K562 (cell line): ENCODE measurements around the gene METRNL. TPM values are rescaled to one million over a fixed set of nuclear protein-coding genes. Genes with fewer than 3 reads are reported as not detected.
A peak's percentile ranks its signal among the peaks of the same experiment; 100 is the strongest.

Source experiments
- ATAC-seq: fragments of 200-7000 bp; cut with Tn5 transposase; 3 replicates; pipeline ENCODE4 v1.9.1; 2020; ENCODE audit warnings: moderate library complexity
- BruUV-seq: library from RNA; stranded (reverse); fragments of 400-500 nt; replicated peaks from 2 replicates; lab custom pipeline; 2021; lab: Mats Ljungman, UMichigan
- CTCF ChIA-PET: fragments of 300-600 bp; formaldehyde crosslinking; extraction: SDS; loops from one replicate; lab custom pipeline; 2021; ENCODE audit warnings: low intra/inter-chr PET ratio; lab: Yijun Ruan, JAX
- POLR2A ChIA-PET: fragments of 300-600, 350-650 bp; sonication (Branson Sonifier 250); formaldehyde crosslinking; extraction: SDS; loops from one replicate; lab custom pipeline; 2021; ENCODE audit warnings: antibody characterized with exemption, inconsistent platforms; lab: Yijun Ruan, JAX
- DNase-seq, 4 experiments: peaks; one replicate each; pipeline versions ENCODE4 v3.0.0 to v3.0.0-alpha.2; 2011 to 2018; ENCODE audit warnings: low spot score in 3 of 4, mixed read lengths in 3 of 4; ENCODE audit errors: extremely low read depth in 1 of 4
- FAIRE-seq: peaks from 2 replicates; lab custom pipeline; 2011; peaks lifted over from hg19 to GRCh38; lab: Jason Lieb, UNC
- H2AFZ ChIP-seq: 2 replicates; pipeline ENCODE4 v1.6.0; 2011; ENCODE audit warnings: low read depth, low read length, control low read depth, inconsistent platforms
- H3K27ac ChIP-seq: fragments of 200-600 bp; 3 replicates; pipeline ENCODE4 v1.8.0; 2011; ENCODE audit warnings: low read depth, mild to moderate bottlenecking, control low read depth, inconsistent platforms, low read length, moderate library complexity, mixed read lengths; ENCODE audit errors: extremely low read depth
- H3K27me3 ChIP-seq, 2 experiments: fragments of 300-600 bp in 1 of 2; 2 replicates in 1 of 2; 3 replicates in 1 of 2; pipeline versions ENCODE4 v1.6.0 to v1.8.0; 2011; ENCODE audit warnings: inconsistent platforms in 2 of 2, low read length in 2 of 2, mild to moderate bottlenecking in 1 of 2, mixed read lengths in 1 of 2, moderate library complexity in 1 of 2; ENCODE audit not compliant: control insufficient read depth in 2 of 2, insufficient read depth in 2 of 2
- H3K36me3 ChIP-seq: fragments of 300-600 bp; 3 replicates; pipeline ENCODE4 v1.8.0; 2011; ENCODE audit warnings: mild to moderate bottlenecking, low read length, inconsistent platforms; ENCODE audit not compliant: control insufficient read depth, insufficient read depth
- H3K4me1 ChIP-seq, 2 experiments: fragments of 200-600 bp in 1 of 2; replicated peaks in 1 of 2; 2 replicates in 1 of 2; 3 replicates in 1 of 2; pipeline versions ENCODE4 v1.5.1 to v1.8.0; 2011; ENCODE audit warnings: inconsistent platforms in 2 of 2, low read length in 2 of 2, mild to moderate bottlenecking in 1 of 2, mixed read lengths in 1 of 2, moderate library complexity in 1 of 2; ENCODE audit not compliant: control insufficient read depth in 2 of 2, insufficient read depth in 2 of 2
- H3K4me2 ChIP-seq: 2 replicates; pipeline ENCODE4 v1.6.1; 2011; ENCODE audit warnings: low read length, control low read depth, inconsistent platforms, mixed read lengths; ENCODE audit not compliant: insufficient read depth
- H3K4me3 ChIP-seq: fragments of 200-600 bp; sonication (generic), shearing (Covaris generic); 2 replicates; pipeline ENCODE4 v1.5.1; 2016; ENCODE audit warnings: control low read depth, inconsistent platforms
- H3K79me2 ChIP-seq: fragments of 200-600 bp; 3 replicates; pipeline ENCODE4 v1.8.0; 2011; ENCODE audit warnings: low read length, inconsistent platforms; ENCODE audit not compliant: control insufficient read depth, insufficient read depth
- H3K9ac ChIP-seq, 2 experiments: 2 replicates each; pipeline versions ENCODE4 v1.6.0 to v1.6.1; 2011; ENCODE audit warnings: low read depth in 2 of 2, low read length in 2 of 2, control low read depth in 1 of 2, inconsistent platforms in 1 of 2, mild to moderate bottlenecking in 1 of 2, mixed read lengths in 1 of 2; ENCODE audit not compliant: insufficient read depth in 1 of 2
- H3K9me1 ChIP-seq: one replicate; pipeline ENCODE4 v1.6.0; 2011; ENCODE audit warnings: inconsistent platforms, mild to moderate bottlenecking, low read length, moderate library complexity; ENCODE audit not compliant: control insufficient read depth, insufficient read depth
- H3K9me3 ChIP-seq: replicated peaks from 2 replicates; pipeline ENCODE4 v1.5.1; 2011; ENCODE audit warnings: low read depth, low read length, inconsistent platforms; ENCODE audit not compliant: control insufficient read depth, insufficient read depth
- H4K20me1 ChIP-seq: replicated peaks from 2 replicates; pipeline ENCODE4 v1.6.1; 2011; ENCODE audit warnings: low read length, inconsistent platforms, mixed read lengths; ENCODE audit not compliant: control insufficient read depth, insufficient read depth
- BHLHE40 ChIP-seq: IDR thresholded peaks from 2 replicates; pipeline ENCODE4 v1.6.1; 2011; ENCODE audit warnings: low read length, improper control_type of control experiment
- SMARCC2 ChIP-seq: fragments of 450-650 bp; IDR thresholded peaks from 2 replicates; pipeline ENCODE4 v1.6.1; 2017; ENCODE audit warnings: antibody characterized with exemption, moderate library complexity, mild to moderate bottlenecking, low read depth
- WGBS: fragments of 100-300 bp; shearing (Covaris generic); methylation state at CpG from one replicate; pipeline ENCODE4 v1.1.6; 2016; ENCODE audit warnings: low coverage, mixed read lengths; ENCODE audit not compliant: insufficient coverage; ENCODE audit errors: missing lambda C conversion rate; 5-methylcytosine and 5-hydroxymethylcytosine counted together
- in situ Hi-C: fragments of 300-500 bp; cut with MboI; formaldehyde crosslinking; loops from 4 replicates; pipeline ENCODE4 v1.15.0; 2018; ENCODE audit warnings: inconsistent platforms, mixed read lengths
- intact Hi-C: fragments of 100-400 bp; cut with micrococcal nuclease; formaldehyde crosslinking; loops from 2 replicates; pipeline ENCODE4 v1.14.2; 2022
- polyA plus RNA-seq, 8 experiments: library from polyadenylated mRNA; depleted of rRNA in 4 of 8; stranded (reverse) in 5 of 8; unstranded in 3 of 8; fragments of >200 nt; fragmentation: Nextera tagmentation in 2 of 8; fragmentation: Illumina TruSeq in 1 of 8; extraction: Ambion mirVana in 2 of 8; extraction: Trizol in 1 of 8; gene quantifications; 2 replicates each; pipeline versions ENCODE4 v1.2.1 to v1.2.3, GENCODE V29; 2011 to 2014; ENCODE audit warnings: inconsistent platforms in 1 of 8, missing spikeins in 1 of 8
- total RNA-seq, 7 experiments: library from RNA; depleted of rRNA in 6 of 7; stranded (reverse); fragments of >200 nt in 6 of 7; fragmentation: Illumina TruSeq in 2 of 7; extraction: Trizol in 2 of 7; gene quantifications; 2 replicates each; pipeline versions ENCODE4 v1.2.1 to v1.2.3, GENCODE V29; 2011 to 2021; ENCODE audit warnings: low replicate concordance in 1 of 7
- TF ChIP-seq, protein P1 (sequence below): sonication (generic); formaldehyde crosslinking; IDR thresholded peaks from 2 replicates; pipeline ENCODE4 v1.5.0; 2020; ENCODE audit warnings: missing genetic modification reagents

METRNL gene
- total and polyA plus RNA-seq, 9 of the 15 experiments (the other 6 are each of a cell fraction or from before 2014, with no cell fraction given) = 0.17 to 31.8 (median 2.9) TPM

GRCh38 chr17:83062818-83063671, 16.4 kb upstream of the METRNL start:
- no peak for ATAC-seq
- CTCF ChIA-PET = no interaction called here
- POLR2A ChIA-PET = no interaction called here
- Histone ChIP-seq H4K20me1 (peaks cover 4% of the 10 kb centered on the region; the same call in 1 of the 2 replicates), H3K27me3 (peaks cover 11 to 54% of the 10 kb centered on the region in 2 experiments; a peak in 4 of 5 replicates), H2AFZ (no peak overlapping the region), H3K4me1 (peaks cover 3 to 67% of the 10 kb centered on the region in 2 experiments; a peak in 4 of 5 replicates), H3K9ac (peak overlapping the region in 1 of 2 experiments; percentile 45; a peak in 2 of 4 replicates), H3K9me3 (no peaks in the 10 kb centered on the region), H3K36me3 (no peaks in the 10 kb centered on the region), H3K79me2 (no peaks in the 10 kb centered on the region), H3K4me2 (no peak overlapping the region), H3K9me1 (no peaks in the 10 kb centered on the region), H3K4me3 (no peak overlapping the region), H3K27ac (no peak overlapping the region)
- FAIRE-seq = no peak
- no peak for DNase-seq
- TF ChIP-seq BHLHE40 = 0 out of 2 replicates have a peak, but pooled peaks have one; percentile 12
- TF ChIP-seq, protein P1, sequence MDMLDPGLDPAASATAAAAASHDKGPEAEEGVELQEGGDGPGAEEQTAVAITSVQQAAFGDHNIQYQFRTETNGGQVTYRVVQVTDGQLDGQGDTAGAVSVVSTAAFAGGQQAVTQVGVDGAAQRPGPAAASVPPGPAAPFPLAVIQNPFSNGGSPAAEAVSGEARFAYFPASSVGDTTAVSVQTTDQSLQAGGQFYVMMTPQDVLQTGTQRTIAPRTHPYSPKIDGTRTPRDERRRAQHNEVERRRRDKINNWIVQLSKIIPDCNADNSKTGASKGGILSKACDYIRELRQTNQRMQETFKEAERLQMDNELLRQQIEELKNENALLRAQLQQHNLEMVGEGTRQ (CRISPR knock-in tag) = peak; percentile 16; the same call in 1 of the 2 replicates
- TF ChIP-seq SMARCC2 = no peak
- BruUV-seq = no TSS peak
- in situ Hi-C loops (no loop called here), intact Hi-C loops (no loop called here)
- 43% methylated on average over 28 of the region's 30 CpGs for WGBS
